A673 (cell line): ENCODE measurements around the gene LRP1B.

Experiments used
- EZH2 ChIP-seq: fragments of 200-600 bp; sonication (generic); IDR thresholded peaks from 2 replicates; pipeline ENCODE4 v1.6.1; 2017; ENCODE audit warnings: borderline replicate concordance, low read depth, mild to moderate bottlenecking, mixed read lengths, antibody characterized with exemption, low read length; ENCODE audit not compliant: poor library complexity, severe bottlenecking
- TF ChIP-seq, protein P1 (sequence below): fragments of 300-800, 200-600 bp; sonication (generic); conservative IDR thresholded peaks from 2 replicates; pipeline ENCODE4 v1.5.1; 2017; ENCODE audit warnings: low read depth, mild to moderate bottlenecking, antibody characterized with exemption, low read length, moderate library complexity, mixed read lengths

DNA sequence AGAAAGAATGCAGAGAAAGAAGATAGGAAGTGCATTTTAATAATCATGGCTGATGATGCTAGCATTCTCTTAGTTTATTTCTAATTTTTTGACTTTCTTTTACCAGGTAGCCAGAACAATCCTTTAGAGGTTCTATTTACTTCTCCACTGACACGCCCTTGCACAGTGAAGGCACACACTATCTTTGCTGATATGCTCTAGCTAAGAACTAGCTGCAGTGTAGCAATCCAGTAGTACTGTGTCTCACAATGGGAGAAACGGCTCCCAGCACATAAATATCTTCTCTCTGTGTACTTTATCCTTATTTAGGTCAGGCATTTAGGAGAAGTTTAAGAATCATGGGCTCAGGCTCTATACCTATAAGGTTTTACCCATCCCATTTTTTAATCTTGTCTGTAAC lies 1005.4 kb downstream of the LRP1B start:
- TF ChIP-seq, protein P1, sequence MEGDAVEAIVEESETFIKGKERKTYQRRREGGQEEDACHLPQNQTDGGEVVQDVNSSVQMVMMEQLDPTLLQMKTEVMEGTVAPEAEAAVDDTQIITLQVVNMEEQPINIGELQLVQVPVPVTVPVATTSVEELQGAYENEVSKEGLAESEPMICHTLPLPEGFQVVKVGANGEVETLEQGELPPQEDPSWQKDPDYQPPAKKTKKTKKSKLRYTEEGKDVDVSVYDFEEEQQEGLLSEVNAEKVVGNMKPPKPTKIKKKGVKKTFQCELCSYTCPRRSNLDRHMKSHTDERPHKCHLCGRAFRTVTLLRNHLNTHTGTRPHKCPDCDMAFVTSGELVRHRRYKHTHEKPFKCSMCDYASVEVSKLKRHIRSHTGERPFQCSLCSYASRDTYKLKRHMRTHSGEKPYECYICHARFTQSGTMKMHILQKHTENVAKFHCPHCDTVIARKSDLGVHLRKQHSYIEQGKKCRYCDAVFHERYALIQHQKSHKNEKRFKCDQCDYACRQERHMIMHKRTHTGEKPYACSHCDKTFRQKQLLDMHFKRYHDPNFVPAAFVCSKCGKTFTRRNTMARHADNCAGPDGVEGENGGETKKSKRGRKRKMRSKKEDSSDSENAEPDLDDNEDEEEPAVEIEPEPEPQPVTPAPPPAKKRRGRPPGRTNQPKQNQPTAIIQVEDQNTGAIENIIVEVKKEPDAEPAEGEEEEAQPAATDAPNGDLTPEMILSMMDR = no peak
- no peak for TF ChIP-seq EZH2
